Brain microvascular endothelial cell (primary cell): ENCODE data around the gene NTN1.
"Not testable (repeated sequence)": the region's sequence is repeated elsewhere in the genome, so short reads cannot be mapped to it uniquely, and the experiment has no call there.

ENCODE experiments used
- DNase-seq: peaks from one replicate; pipeline ENCODE4 v3.0.0-alpha.2; 2020
- H3K27ac ChIP-seq: fragments of 250-450 bp; sonication (Bioruptor Pico); 2 replicates; pipeline ENCODE4 v1.5.1; 2020; ENCODE audit warnings: mild to moderate bottlenecking, moderate library complexity
- H3K27me3 ChIP-seq: fragments of 250-450 bp; sonication (Bioruptor Pico); replicated peaks from 2 replicates; pipeline ENCODE4 v1.5.1; 2020; ENCODE audit warnings: mild to moderate bottlenecking
- H3K36me3 ChIP-seq: fragments of 250-450 bp; sonication (Bioruptor Pico); replicated peaks from 2 replicates; pipeline ENCODE4 v1.5.1; 2020; ENCODE audit warnings: mild to moderate bottlenecking
- H3K4me3 ChIP-seq: 2 replicates; pipeline ENCODE4 v1.5.1; 2011; ENCODE audit warnings: low read depth, mild to moderate bottlenecking, control low read depth, low read length, moderate library complexity
- in situ Hi-C: cut with HindIII; loops from 2 replicates; pipeline ENCODE4 v1.10.0; 2017; ENCODE audit warnings: low sequenced_read_pairs, low pct_ligation_motif_present
- TF ChIP-seq, protein P1 (sequence below): IDR thresholded peaks from 2 replicates; pipeline ENCODE4 v1.5.1; 2011; ENCODE audit warnings: low read depth, mild to moderate bottlenecking, moderate library complexity, low read length, control low read depth, inconsistent platforms; ENCODE audit errors: missing control alignments

The NTN1 gene

DNA sequence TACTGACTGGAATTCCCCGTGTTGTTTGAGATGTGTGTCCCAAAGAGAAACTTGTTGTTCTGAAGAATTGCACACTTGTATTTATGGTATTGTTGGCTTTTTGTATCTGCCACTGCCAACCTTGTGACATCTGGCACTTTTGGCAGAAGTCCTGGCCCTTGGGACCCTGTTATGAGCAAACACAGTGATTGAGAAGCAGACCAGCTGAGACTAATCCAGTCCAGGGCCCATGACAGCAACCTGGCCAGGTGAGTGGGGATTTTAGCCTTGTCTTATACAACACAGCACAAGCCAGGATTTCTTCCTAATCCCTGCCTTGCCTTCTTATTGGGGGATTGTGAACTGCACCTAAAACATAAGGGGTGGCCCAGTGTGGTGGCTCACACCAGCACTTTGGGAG is 80.0 kb downstream of the NTN1 start:
- in situ Hi-C loops: no loop called here
- TF ChIP-seq, protein P1, sequence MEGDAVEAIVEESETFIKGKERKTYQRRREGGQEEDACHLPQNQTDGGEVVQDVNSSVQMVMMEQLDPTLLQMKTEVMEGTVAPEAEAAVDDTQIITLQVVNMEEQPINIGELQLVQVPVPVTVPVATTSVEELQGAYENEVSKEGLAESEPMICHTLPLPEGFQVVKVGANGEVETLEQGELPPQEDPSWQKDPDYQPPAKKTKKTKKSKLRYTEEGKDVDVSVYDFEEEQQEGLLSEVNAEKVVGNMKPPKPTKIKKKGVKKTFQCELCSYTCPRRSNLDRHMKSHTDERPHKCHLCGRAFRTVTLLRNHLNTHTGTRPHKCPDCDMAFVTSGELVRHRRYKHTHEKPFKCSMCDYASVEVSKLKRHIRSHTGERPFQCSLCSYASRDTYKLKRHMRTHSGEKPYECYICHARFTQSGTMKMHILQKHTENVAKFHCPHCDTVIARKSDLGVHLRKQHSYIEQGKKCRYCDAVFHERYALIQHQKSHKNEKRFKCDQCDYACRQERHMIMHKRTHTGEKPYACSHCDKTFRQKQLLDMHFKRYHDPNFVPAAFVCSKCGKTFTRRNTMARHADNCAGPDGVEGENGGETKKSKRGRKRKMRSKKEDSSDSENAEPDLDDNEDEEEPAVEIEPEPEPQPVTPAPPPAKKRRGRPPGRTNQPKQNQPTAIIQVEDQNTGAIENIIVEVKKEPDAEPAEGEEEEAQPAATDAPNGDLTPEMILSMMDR: no peak
- no peaks in the 10 kb centered on the region for H3K36me3 ChIP-seq
- H3K4me3 ChIP-seq: no peak overlapping the region
- no peak for DNase-seq
- H3K27me3 ChIP-seq: no peaks in the 10 kb centered on the region
- no peak overlapping the region for H3K27ac ChIP-seq

DNA sequence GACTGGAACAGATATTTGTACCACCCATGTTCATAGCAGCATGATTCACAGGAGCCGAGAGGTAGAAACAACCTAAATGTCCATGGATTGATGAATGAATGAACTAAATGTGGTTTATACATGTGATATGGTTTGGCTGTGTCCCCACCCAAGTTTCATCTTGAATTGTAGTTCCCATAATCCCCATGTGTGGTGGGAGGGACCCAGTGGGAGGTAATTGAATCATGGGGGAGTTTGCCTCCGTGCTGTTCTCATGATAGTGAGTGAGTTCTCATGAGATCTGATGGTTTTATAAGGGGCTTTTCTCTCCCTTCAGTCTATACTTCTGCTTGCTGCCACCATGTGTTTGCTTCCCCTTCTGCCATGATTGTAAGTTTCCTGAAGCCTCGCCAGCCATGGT is 81.9 kb downstream of the NTN1 start:
- DNase-seq, H3K27me3 ChIP-seq, H3K36me3 ChIP-seq, in situ Hi-C loops, H3K4me3 ChIP-seq, H3K27ac ChIP-seq: not testable (repeated sequence)

- TF ChIP-seq, protein P1: no peak
- in situ Hi-C loops: no loop called here
These were observed 83.2 kb downstream of the NTN1 start for GRCh38 chr17:9104370-9105041.

DNA sequence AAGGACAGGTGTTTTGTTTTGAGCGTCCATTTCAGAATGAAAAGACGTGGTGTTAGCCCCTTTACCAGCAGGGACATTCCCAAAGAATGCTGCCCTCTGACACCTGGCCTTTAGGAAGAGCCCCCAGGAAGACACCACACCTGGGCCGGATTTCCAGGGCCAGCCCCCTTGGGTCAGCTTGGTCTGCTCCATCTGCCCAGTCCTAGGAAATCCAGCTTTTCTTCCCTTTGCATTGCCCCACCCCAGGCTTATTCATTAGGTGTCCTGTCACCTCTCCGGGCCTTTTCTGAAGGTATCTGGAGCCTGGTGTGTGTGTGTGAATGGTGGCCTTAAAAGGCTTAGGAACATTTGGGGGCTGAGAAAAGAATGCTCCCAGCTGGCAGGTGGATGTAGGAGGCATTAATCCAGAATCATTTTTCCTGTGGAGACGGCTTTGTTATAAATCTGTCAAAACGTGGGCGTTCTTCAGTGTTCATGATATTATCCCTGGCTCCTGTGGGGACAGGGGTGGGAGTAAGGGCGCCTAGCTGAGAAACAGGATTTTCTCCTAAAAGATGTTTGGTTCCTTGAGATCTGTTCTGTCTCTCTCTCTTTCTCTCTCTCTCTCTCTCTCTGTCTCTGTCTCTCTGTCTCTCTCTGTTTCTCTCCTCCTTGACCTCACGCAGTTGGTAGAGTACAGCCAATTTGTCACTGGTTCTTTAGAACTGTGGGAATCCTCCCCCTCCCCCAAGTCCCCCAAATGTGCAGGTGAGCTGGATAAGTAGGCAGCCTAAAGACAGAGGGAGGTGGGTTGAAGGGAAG is 84.0 kb downstream of the NTN1 start:
- in situ Hi-C loops: no loop called here

More at GRCh38 chr17:9104370-9105041, 83.2 kb downstream of the NTN1 start:
- DNase-seq: no peak
- H3K4me3 ChIP-seq: no peak overlapping the region
- no peak overlapping the region for H3K27ac ChIP-seq
- no peaks in the 10 kb centered on the region for H3K36me3 ChIP-seq
- H3K27me3 ChIP-seq: no peaks in the 10 kb centered on the region

GRCh38 chr17:9106278-9106677 is 85.0 kb downstream of the NTN1 start:
- not testable (repeated sequence) for DNase-seq

More for the DNA sequence above, 84.0 kb downstream of the NTN1 start:
- DNase-seq: no peak
- H3K27ac ChIP-seq: no peak overlapping the region
- no peak overlapping the region for H3K4me3 ChIP-seq
- TF ChIP-seq, protein P1: no peak
- no peaks in the 10 kb centered on the region for H3K27me3 ChIP-seq
- no peaks in the 10 kb centered on the region for H3K36me3 ChIP-seq

GRCh38 chr17:9107527-9107926 is 86.2 kb downstream of the NTN1 start:
- in situ Hi-C loops: no loop called here
- H3K36me3 ChIP-seq: no peaks in the 10 kb centered on the region
- H3K27ac ChIP-seq: no peak overlapping the region
- DNase-seq: no peak
- no peaks in the 10 kb centered on the region for H3K27me3 ChIP-seq
- no peak overlapping the region for H3K4me3 ChIP-seq
- TF ChIP-seq, protein P1: no peak

More at GRCh38 chr17:9106278-9106677, 85.0 kb downstream of the NTN1 start:
- H3K27me3 ChIP-seq, H3K27ac ChIP-seq, H3K36me3 ChIP-seq, H3K4me3 ChIP-seq, in situ Hi-C loops: not testable (repeated sequence)
